Nephron progenitor cell (in vitro differentiated cells): ENCODE results near the gene CTNND2.

Source experiments
- DNase-seq: peaks from one replicate; pipeline ENCODE4 v3.0.0; 2021
- H3K27ac Mint-ChIP-seq: 2 replicates; pipeline ENCODE4 v1.8.0; 2021; ENCODE audit warnings: mild to moderate bottlenecking, moderate library complexity, mixed read lengths
- H3K27me3 Mint-ChIP-seq: 2 replicates; pipeline ENCODE4 v1.8.0; 2021; ENCODE audit warnings: mild to moderate bottlenecking, low read depth, mixed read lengths; ENCODE audit not compliant: poor library complexity
- H3K36me3 Mint-ChIP-seq: 2 replicates; pipeline ENCODE4 v1.8.0; 2021; ENCODE audit warnings: low read depth, mixed read lengths
- H3K4me1 Mint-ChIP-seq: 2 replicates; pipeline ENCODE4 v1.8.0; 2021; ENCODE audit warnings: mixed read lengths
- H3K4me3 Mint-ChIP-seq: 2 replicates; pipeline ENCODE4 v1.8.0; 2021; ENCODE audit warnings: mild to moderate bottlenecking, moderate library complexity, mixed read lengths
- H3K9me3 Mint-ChIP-seq: 2 replicates; pipeline ENCODE4 v1.8.0; 2021; ENCODE audit warnings: mild to moderate bottlenecking, moderate library complexity, mixed read lengths
- TF ChIP-seq, protein P1 (sequence below): fragments of 200-600 bp; sonication (generic); IDR thresholded peaks from 2 replicates; pipeline ENCODE4 v1.5.0; 2021; ENCODE audit warnings: antibody characterized with exemption

Gene CTNND2

DNA sequence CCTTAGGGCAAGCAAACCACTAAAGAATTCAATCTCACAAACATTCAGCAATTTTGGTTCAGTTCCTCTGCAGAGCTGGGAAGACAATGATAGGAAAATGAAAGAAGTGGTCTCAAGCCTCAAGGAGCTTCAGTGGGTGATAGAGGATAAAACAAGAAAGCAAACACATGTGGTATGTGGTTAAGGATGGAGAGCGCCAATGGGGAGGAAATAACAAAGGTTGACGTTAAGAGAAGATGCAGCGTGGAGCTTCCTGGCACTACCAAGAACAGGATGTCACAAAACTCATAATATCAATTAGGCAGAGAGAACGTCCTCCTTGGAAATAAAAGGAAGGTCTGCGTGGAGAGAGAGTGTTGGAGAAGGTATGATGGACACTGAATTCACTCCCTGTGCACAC is 731.8 kb downstream of the CTNND2 start:
- H3K4me1 Mint-ChIP-seq = no peaks in the 10 kb centered on the region
- H3K27ac Mint-ChIP-seq = no peak overlapping the region
- H3K4me3 Mint-ChIP-seq = no peak overlapping the region
- no peaks in the 10 kb centered on the region for H3K36me3 Mint-ChIP-seq
- TF ChIP-seq, protein P1, sequence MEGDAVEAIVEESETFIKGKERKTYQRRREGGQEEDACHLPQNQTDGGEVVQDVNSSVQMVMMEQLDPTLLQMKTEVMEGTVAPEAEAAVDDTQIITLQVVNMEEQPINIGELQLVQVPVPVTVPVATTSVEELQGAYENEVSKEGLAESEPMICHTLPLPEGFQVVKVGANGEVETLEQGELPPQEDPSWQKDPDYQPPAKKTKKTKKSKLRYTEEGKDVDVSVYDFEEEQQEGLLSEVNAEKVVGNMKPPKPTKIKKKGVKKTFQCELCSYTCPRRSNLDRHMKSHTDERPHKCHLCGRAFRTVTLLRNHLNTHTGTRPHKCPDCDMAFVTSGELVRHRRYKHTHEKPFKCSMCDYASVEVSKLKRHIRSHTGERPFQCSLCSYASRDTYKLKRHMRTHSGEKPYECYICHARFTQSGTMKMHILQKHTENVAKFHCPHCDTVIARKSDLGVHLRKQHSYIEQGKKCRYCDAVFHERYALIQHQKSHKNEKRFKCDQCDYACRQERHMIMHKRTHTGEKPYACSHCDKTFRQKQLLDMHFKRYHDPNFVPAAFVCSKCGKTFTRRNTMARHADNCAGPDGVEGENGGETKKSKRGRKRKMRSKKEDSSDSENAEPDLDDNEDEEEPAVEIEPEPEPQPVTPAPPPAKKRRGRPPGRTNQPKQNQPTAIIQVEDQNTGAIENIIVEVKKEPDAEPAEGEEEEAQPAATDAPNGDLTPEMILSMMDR = no peak
- H3K9me3 Mint-ChIP-seq = no peaks in the 10 kb centered on the region
- peaks cover 4% of the 10 kb centered on the region for H3K27me3 Mint-ChIP-seq
- DNase-seq = no peak

DNA sequence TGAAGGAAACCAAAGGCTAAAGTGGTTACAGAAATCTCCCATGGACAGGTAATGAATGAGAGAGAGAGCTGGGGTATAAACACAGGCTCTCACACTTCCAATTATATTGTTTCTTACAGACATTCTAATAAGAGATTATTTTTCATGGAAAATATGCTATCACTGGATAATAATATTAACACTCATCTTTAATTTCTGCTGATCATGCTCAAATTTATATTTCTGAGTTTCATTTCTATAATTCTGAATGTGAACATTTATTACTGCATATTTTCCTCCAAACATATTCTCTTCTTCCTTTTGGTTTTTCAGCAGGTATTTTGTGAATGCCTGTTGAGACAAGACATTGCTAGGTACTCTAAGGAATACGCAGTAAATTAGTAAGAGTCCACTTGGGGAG is 733.0 kb downstream of the CTNND2 start:
- no peak for DNase-seq
- no peaks in the 10 kb centered on the region for H3K4me1 Mint-ChIP-seq
- no peak overlapping the region for H3K4me3 Mint-ChIP-seq
- H3K9me3 Mint-ChIP-seq = no peaks in the 10 kb centered on the region
- no peaks in the 10 kb centered on the region for H3K27me3 Mint-ChIP-seq
- TF ChIP-seq, protein P1 = no peak
- H3K27ac Mint-ChIP-seq = no peak overlapping the region
- H3K36me3 Mint-ChIP-seq = no peaks in the 10 kb centered on the region

DNA sequence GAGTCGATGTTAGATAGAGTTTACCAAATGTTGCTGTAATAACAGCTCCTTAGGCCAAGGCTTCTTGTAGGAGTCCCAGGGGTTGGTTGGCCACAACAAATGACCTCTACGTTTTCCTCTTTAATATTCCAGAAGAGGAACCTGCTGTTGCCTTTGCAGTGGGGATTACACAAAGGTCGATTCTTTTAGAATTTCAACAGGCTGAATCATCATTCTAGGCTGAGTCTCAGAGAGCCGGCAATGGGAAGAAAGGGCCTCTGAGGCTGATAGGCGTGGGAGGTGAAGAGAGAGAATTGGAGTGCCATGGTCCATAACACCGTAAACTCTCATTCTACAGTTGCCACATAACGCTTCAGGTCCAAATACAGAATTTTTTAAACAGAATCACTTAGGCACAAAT is 737.3 kb downstream of the CTNND2 start:
- H3K9me3 Mint-ChIP-seq = no peaks in the 10 kb centered on the region
- DNase-seq = no peak
- H3K27me3 Mint-ChIP-seq = peaks cover 6% of the 10 kb centered on the region
- no peak overlapping the region for H3K4me3 Mint-ChIP-seq
- TF ChIP-seq, protein P1 = no peak
- H3K4me1 Mint-ChIP-seq = no peaks in the 10 kb centered on the region
- no peaks in the 10 kb centered on the region for H3K36me3 Mint-ChIP-seq
- no peak overlapping the region for H3K27ac Mint-ChIP-seq

DNA sequence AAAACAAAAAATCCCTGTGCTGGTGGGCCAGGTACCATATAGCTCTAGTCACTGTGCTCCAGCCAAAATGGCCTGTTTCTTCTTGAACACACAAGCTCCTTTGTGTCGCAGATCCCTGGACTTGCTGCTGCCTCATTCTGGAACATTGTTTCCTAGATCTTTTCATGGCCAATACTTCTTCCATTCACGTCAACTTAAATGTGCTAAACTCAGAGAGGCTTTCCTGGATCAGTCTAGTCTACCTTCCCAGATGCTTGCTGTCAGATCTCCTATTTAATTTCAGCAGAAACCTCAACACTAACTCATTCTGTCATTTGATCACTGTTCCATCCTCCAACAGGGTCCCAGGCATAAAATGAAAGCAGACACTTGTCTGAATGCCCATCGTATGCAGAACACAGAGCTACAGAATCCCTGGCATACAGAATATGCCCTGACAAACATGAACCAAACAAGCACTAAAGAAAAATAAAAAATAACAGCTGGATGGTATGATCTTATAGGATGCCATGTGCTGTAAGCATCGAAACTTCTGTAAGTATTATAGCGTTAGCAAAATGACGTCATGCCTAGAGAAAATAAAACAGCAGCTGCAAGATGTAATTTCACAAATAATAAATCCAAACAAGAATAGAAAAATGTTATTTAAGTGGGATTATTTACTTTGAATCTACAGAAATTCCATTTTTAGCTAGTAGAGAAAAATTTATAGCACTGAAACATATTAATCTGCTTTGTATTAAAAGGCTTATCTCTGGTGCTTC is 739.5 kb downstream of the CTNND2 start:
- no peaks in the 10 kb centered on the region for H3K36me3 Mint-ChIP-seq
- no peak for DNase-seq
- no peaks in the 10 kb centered on the region for H3K4me1 Mint-ChIP-seq
- TF ChIP-seq, protein P1 = no peak
- H3K4me3 Mint-ChIP-seq = no peak overlapping the region
- H3K9me3 Mint-ChIP-seq = no peaks in the 10 kb centered on the region
- peaks cover 14% of the 10 kb centered on the region for H3K27me3 Mint-ChIP-seq
- H3K27ac Mint-ChIP-seq = no peak overlapping the region

DNA sequence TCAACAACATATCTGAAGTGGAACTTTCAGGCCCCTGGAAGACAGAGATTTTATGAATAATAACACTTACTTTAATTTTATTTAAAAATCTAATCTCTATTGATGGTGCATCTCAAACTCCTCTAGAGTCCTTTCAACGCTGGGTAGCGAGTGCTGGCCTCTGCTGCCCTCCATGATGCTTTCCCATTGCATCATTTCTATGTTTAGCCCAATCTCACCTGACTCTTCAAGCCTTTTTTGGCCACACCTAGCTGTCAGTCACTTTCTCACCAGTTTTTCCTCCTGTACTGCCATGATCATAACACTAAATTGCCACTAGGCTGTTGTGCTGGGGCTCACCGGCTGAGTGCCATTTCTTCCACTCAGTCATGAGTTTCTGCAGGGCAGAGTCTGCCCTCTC is 747.1 kb downstream of the CTNND2 start:
- TF ChIP-seq, protein P1 = no peak
- DNase-seq = no peak
- no peak overlapping the region for H3K4me3 Mint-ChIP-seq
- H3K27me3 Mint-ChIP-seq = peaks cover 10% of the 10 kb centered on the region
- H3K27ac Mint-ChIP-seq = no peak overlapping the region
- no peaks in the 10 kb centered on the region for H3K9me3 Mint-ChIP-seq
- no peaks in the 10 kb centered on the region for H3K4me1 Mint-ChIP-seq
- H3K36me3 Mint-ChIP-seq = no peaks in the 10 kb centered on the region

DNA sequence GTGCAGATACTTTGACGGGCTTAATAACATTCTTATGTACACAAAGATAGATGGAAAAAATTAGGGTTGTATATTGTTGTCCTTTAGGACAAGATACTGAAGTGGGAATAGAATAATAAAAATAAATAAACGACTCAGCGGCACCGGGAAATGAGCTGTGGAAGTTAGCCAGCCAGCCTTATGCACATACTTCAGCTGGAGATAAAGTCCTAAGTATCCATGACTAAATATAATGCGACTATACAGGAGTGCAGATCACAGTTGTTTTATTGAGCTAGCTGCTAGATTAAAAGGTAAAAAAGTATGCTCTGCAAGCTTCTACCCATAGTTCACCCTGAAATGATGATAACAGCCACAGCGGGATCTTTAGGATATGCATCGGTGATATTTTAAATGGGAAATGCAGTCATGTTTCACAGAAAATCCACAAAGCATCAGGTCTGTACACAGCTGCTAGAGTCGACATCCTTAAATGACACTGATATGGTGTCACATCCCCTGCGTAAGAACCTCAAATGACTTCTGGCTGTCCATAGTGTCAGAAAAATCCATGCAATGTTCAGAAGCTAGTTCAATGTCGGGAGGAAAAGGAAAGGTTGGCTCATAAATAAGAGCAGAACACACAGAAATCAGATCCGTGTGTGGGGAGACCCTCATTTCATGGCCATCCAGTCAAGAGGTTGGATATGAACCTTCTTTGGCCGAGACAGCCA is 750.4 kb downstream of the CTNND2 start:
- Mint-ChIP-seq H3K27me3 (no peaks in the 10 kb centered on the region), H3K4me3 (no peak overlapping the region), H3K27ac (no peak overlapping the region), H3K9me3 (no peaks in the 10 kb centered on the region), H3K4me1 (peaks cover 6% of the 10 kb centered on the region), H3K36me3 (no peaks in the 10 kb centered on the region)
- no peak for DNase-seq
- TF ChIP-seq, protein P1 = no peak
